Activated CD4-positive, alpha-beta memory T cell treated with anti-CD3 and anti-CD28 coated beads, Interleukin-2, amount 10 ng/mL, durations not matched to agents 7 days and 5 days (primary cell): Measurements from ENCODE around the gene TYK2. TPM values are rescaled to one million over a fixed set of nuclear protein-coding genes. Genes with fewer than 3 reads are reported as not detected.
"Not testable (repeated sequence)": the region's sequence is repeated elsewhere in the genome, so short reads cannot be mapped to it uniquely, and the experiment has no call there.

Source experiments
- CTCF ChIA-PET: fragments of 350-600 bp; sonication (Branson Sonifier 250); formaldehyde crosslinking; loops from one replicate; lab custom pipeline; 2021; ENCODE audit warnings: antibody characterized with exemption, inconsistent platforms; lab: Charles Lee
- POLR2A ChIA-PET: fragments of 350-600 bp; sonication (Branson Sonifier 250); formaldehyde crosslinking; loops from one replicate; lab custom pipeline; 2021; ENCODE audit warnings: antibody characterized with exemption; lab: Charles Lee
- DNase-seq: peaks from one replicate; pipeline ENCODE4 v3.0.0-alpha.2; 2020
- H3K27ac Mint-ChIP-seq: one replicate; pipeline ENCODE4 v1.8.0; 2021; ENCODE audit warnings: mild to moderate bottlenecking, mixed read lengths
- H3K27me3 Mint-ChIP-seq: one replicate; pipeline ENCODE4 v1.8.0; 2021; ENCODE audit warnings: mixed read lengths
- H3K36me3 Mint-ChIP-seq: one replicate; pipeline ENCODE4 v1.8.0; 2021; ENCODE audit warnings: low read depth, mixed read lengths
- H3K4me1 Mint-ChIP-seq: one replicate; pipeline ENCODE4 v1.8.0; 2021; ENCODE audit warnings: mixed read lengths
- H3K4me3 Mint-ChIP-seq: one replicate; pipeline ENCODE4 v1.8.0; 2021; ENCODE audit warnings: mild to moderate bottlenecking, mixed read lengths
- H3K9me3 Mint-ChIP-seq: one replicate; pipeline ENCODE4 v1.8.0; 2021; ENCODE audit warnings: mixed read lengths
- total RNA-seq, 2 experiments: library from RNA; stranded (reverse); gene quantifications; one replicate each; pipeline ENCODE4 v1.2.3, GENCODE V29; 2021

Gene TYK2
- total RNA-seq, 2 experiments from 2014 or later = 226 to 243 TPM

DNA sequence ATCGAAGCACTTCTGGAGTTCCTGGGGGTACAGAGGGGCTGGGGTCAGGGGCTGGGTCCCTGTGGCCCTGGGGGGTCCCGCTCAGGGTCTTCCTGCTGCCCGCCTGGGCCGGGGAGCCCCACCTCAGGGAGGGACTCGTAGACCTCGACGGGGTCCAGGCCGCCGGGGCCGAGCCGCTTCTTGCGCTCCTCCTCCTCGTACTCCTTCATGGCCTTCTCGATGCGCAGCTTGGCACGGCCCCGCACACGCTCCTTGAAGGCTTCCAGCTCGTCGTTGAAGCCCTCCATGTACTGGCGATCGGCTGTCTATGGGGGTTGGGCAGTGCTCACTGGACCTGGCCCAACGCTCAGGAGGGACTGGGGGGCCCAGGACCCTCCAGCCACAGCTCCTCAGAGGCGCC lies 12.8 kb upstream of the TYK2 start:
- ChIA-PET POLR2A (interaction anchor here (1.0 to 3.3 kb wide), 3 partner anchors 12 to 134 kb away, joined by 3 to 17 read pairs (median 8); no protein-coding TSS in a partner anchor), CTCF (interaction anchor here (1.5 to 6.8 kb wide), 6 partner anchors 8 to 135 kb away, joined by 3 to 238 read pairs (median 18); partner anchors contain the start of genes CDC37, ICAM1 and TYK2)
- Mint-ChIP-seq H3K27me3 (no peaks in the 10 kb centered on the region), H3K4me1 (peaks cover 9% of the 10 kb centered on the region), H3K9me3 (no peaks in the 10 kb centered on the region), H3K4me3 (no peak overlapping the region), H3K36me3 (peaks cover 66% of the 10 kb centered on the region), H3K27ac (no peak overlapping the region)
- no peak for DNase-seq

DNA sequence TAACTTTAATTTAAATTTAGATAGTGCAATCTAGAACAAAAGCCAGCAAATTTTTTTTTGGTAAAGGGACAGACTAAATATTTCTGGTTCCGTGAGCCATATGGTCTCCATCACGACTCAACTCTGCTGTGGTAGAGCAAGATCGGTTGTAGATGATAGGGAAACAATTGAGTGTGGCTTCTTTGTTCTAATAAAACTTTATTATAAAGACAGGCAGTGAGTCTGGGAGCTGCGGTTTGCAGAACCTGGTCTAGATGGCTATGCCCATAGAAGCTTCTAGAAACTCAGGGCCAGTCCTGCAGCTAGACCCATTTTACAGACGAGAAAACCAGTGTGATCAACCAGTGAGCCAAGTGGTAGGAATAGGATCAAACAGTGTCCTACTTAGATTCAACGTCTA lies 11.7 kb upstream of the TYK2 start:
- no peak overlapping the region for H3K27ac Mint-ChIP-seq
- H3K4me1 Mint-ChIP-seq = peaks cover 6% of the 10 kb centered on the region
- POLR2A ChIA-PET = interaction anchor here (2.5 to 3.3 kb wide), 3 partner anchors 11 to 133 kb away, joined by 8 to 17 read pairs (median 15); partner anchors contain the start of gene ICAM1
- CTCF ChIA-PET = interaction anchor here (0.6 to 6.8 kb wide), 13 partner anchors 9 to 372 kb away, joined by 3 to 238 read pairs (median 4); partner anchors contain the start of genes CDC37, ICAM1, MRPL4 and TYK2
- H3K4me3 Mint-ChIP-seq = no peak overlapping the region
- peaks cover 58% of the 10 kb centered on the region for H3K36me3 Mint-ChIP-seq
- H3K9me3 Mint-ChIP-seq = no peaks in the 10 kb centered on the region
- no peak for DNase-seq
- no peaks in the 10 kb centered on the region for H3K27me3 Mint-ChIP-seq

DNA sequence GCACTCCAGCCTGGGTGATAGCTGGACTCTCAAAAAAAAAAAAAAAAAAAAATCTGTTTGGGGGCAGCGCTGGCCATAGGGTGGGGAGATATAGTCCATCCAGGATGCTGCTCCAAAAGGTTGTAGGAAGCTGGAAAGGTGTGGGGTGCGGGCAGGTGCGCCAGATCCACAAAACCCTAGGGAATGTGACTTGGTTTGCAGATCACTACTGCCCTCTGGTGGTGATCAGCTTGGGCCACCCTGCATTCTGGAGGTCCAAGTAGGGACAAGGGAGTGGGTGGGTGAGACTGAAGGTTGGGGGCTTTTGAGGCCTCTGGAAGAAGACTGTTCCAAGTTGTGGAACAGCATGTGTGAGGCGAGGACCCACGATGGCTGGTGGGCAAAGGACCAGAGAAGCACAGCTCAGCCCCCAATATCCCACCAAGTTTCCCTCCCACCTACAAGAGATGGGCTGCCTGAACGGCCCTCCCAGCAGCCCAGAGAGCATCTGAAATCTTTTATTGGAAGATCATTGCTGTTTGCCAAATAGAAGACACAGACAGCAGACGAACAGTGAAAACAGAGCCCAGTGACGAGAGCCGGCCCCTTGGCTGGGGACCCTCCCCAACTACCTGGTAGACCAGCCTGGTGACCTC lies 10.4 kb upstream of the TYK2 start:
- peak; percentile 71 for DNase-seq
- Mint-ChIP-seq H3K36me3 (peaks cover 45% of the 10 kb centered on the region), H3K27ac (peak overlapping the region; percentile 53), H3K9me3 (no peaks in the 10 kb centered on the region), H3K4me1 (peaks cover 7% of the 10 kb centered on the region), H3K4me3 (no peak overlapping the region), H3K27me3 (no peaks in the 10 kb centered on the region)
- ChIA-PET POLR2A (interaction anchor here (0.9 to 3.3 kb wide), 4 partner anchors 10 to 131 kb away, joined by 3 to 17 read pairs (median 12); partner anchors contain the start of gene ICAM1), CTCF (interaction anchor here (0.6 to 6.8 kb wide), 22 partner anchors 8 to 309 kb away, joined by 3 to 238 read pairs (median 4); partner anchors contain the start of genes CDC37, ICAM1, MRPL4 and PDE4A)

DNA sequence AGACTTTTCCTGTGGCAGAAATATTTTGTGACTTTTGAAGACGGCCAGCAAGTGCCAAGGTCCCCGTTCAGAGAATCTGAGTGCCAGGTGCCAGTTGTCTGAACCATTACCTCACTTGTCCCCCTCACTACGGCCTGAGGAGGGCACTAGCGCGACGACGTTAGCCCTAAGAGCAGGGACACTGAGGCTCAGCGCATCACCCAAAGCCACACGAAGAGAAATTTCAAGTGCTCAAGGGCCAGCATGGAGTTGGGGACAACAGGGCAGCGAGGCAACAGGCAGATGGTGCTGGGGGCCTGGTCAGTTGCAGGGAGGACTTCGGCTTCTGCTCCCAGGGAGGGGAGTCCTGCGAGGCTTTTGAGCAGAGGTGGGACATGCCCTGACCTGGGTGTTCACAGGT lies 9.5 kb upstream of the TYK2 start:
- DNase-seq = no peak
- H3K27ac Mint-ChIP-seq = no peak overlapping the region
- POLR2A ChIA-PET = interaction anchor here (1.5 to 1.8 kb wide), 3 partner anchors 10 to 130 kb away, joined by 3 to 13 read pairs (median 11); partner anchors contain the start of genes ICAM4 and TYK2
- H3K9me3 Mint-ChIP-seq = no peaks in the 10 kb centered on the region
- H3K36me3 Mint-ChIP-seq = peaks cover 39% of the 10 kb centered on the region
- no peak overlapping the region for H3K4me3 Mint-ChIP-seq
- CTCF ChIA-PET = interaction anchor here (0.7 to 7.9 kb wide), 24 partner anchors 10 to 281 kb away, joined by 3 to 238 read pairs (median 6); partner anchors contain the start of genes CDC37, ICAM1, MRPL4 and PDE4A
- peaks cover 7% of the 10 kb centered on the region for H3K4me1 Mint-ChIP-seq
- no peaks in the 10 kb centered on the region for H3K27me3 Mint-ChIP-seq

DNA sequence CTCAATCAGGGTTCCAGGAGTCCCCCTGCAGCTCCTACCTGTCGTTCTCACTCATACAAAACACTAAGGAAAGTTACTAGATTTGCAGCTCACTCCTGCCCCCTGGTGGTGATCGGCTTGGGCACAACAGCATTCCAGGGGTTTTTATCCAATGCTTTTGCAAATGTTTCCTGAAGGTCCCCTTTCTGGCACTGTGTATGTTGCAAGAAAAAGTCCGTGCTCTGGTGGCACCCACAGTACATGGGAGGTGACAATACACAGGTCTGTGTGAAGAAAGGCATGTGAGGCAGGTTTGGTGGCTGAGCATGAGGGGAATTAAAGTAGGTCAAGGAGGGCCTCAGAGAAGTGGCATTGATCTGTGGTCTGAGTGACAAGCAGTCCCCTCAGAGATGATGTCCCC lies 8.6 kb upstream of the TYK2 start:
- Mint-ChIP-seq H3K27me3 (no peaks in the 10 kb centered on the region), H3K27ac (peak overlapping the region; percentile 11), H3K9me3 (no peaks in the 10 kb centered on the region), H3K4me1 (peaks cover 7% of the 10 kb centered on the region), H3K4me3 (no peak overlapping the region), H3K36me3 (peaks cover 35% of the 10 kb centered on the region)
- peak; percentile 81 for DNase-seq
- CTCF ChIA-PET = interaction anchor here (0.6 to 7.9 kb wide), 43 partner anchors 9 to 284 kb away, joined by 3 to 238 read pairs (median 4); partner anchors contain the start of genes CDC37, ICAM1, ICAM4 and ICAM5
- POLR2A ChIA-PET = interaction anchor here (1.4 to 2.5 kb wide), 6 partner anchors 9 to 195 kb away, joined by 3 to 32 read pairs (median 8); partner anchors contain the start of genes ICAM1, ICAM4, RAVER1 and TYK2

DNA sequence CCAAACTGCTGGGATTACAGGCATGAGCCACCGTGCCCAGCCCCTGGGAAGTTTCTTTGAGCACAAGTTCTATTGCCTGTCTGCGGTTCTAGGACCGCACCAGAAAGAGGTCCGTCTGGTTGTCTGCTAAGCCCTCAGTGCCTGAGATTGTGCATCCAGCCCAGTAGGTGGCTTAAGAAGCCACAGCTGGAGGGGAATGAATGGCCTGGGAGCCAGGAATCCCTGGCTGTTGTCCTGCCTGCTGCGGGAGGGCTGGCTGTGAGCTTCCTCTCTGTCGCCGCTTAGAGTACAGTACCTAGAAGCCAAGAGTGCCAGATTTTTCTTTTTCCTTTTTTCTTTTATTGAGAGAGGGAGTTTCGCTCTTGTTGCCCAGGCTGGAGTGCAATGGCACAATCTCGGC lies 4.2 kb upstream of the TYK2 start:
- no peak for DNase-seq
- H3K4me3 Mint-ChIP-seq = no peak overlapping the region
- ChIA-PET POLR2A (interaction anchor here (2.5 kb wide), 1 partner anchor 115 kb away, joined by 13 read pairs; the partner anchor contains the start of gene ICAM1), CTCF (interaction anchor here (1.0 to 7.9 kb wide), 4 partner anchors 24 to 125 kb away, joined by 3 to 131 read pairs (median 6); partner anchors contain the start of gene ICAM1)
- no peak overlapping the region for H3K27ac Mint-ChIP-seq
- H3K4me1 Mint-ChIP-seq = peaks cover 18% of the 10 kb centered on the region
- peaks cover 14% of the 10 kb centered on the region for H3K36me3 Mint-ChIP-seq
- no peaks in the 10 kb centered on the region for H3K27me3 Mint-ChIP-seq
- no peaks in the 10 kb centered on the region for H3K9me3 Mint-ChIP-seq

DNA sequence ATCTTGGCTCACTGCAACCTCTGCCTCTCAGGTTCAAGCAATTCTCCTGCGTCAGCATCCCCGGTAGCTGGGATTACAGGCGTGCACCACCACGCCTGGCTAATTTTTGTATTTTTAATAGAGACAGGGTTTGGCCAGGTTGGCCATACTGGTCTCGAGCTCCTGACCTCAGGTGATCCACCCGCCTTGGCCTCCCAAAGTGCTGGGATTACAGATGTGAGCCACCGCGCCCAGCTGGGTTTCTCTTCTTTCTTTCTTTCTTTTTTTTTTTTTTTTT lies 2.8 kb upstream of the TYK2 start:
- not testable (repeated sequence) for H3K27me3 Mint-ChIP-seq, DNase-seq, H3K4me3 Mint-ChIP-seq, H3K9me3 Mint-ChIP-seq, H3K27ac Mint-ChIP-seq
- Mint-ChIP-seq H3K4me1 (peaks cover 25% of the 10 kb centered on the region), H3K36me3 (peaks cover 18% of the 10 kb centered on the region)
- ChIA-PET POLR2A (interaction anchor here (1.9 kb wide), 1 partner anchor 113 kb away, joined by 8 read pairs; the partner anchor contains the start of gene ICAM1), CTCF (interaction anchor here (0.6 to 7.9 kb wide), 3 partner anchors 7 to 933 kb away, joined by 3 to 131 read pairs (median 3); no protein-coding TSS in a partner anchor)

DNA sequence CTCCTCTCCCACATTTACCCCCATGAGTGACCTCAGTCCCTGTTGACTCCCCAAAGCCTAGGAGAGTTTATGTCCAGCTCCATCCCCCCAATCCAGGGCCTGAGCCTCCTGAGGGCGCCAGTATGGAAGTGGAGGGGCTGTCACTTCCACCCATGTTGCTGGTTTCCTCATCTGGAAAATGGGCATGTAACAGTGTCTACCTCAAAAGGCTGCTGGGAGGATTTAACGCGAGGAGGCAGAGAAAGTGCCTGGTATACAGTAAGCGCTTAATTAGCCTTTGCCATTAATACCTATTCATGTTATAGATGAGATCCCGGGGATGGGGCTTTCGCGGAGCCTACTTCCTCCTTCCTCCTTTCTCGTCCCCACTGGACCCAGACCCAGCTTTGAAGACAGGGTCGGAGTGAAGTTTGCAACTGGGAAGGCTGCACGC lies 476 bp downstream of the TYK2 start:
- Mint-ChIP-seq H3K9me3 (no peaks in the 10 kb centered on the region), H3K4me1 (peaks cover 27% of the 10 kb centered on the region), H3K36me3 (peaks cover 29% of the 10 kb centered on the region), H3K27me3 (no peaks in the 10 kb centered on the region), H3K4me3 (peak overlapping the region; percentile 95), H3K27ac (peak overlapping the region; percentile 90)
- no peak for DNase-seq
- CTCF ChIA-PET = interaction anchor here (0.9 to 3.1 kb wide), 13 partner anchors 9 to 338 kb away, joined by 3 to 26 read pairs (median 4); partner anchors contain the start of genes DNM2, ICAM1 and RAVER1
- POLR2A ChIA-PET = interaction anchor here (0.6 to 3.2 kb wide), 23 partner anchors 9 to 190 kb away, joined by 3 to 29 read pairs (median 5); partner anchors contain the start of genes CDC37, DNMT1, ICAM1 and ICAM5

DNA sequence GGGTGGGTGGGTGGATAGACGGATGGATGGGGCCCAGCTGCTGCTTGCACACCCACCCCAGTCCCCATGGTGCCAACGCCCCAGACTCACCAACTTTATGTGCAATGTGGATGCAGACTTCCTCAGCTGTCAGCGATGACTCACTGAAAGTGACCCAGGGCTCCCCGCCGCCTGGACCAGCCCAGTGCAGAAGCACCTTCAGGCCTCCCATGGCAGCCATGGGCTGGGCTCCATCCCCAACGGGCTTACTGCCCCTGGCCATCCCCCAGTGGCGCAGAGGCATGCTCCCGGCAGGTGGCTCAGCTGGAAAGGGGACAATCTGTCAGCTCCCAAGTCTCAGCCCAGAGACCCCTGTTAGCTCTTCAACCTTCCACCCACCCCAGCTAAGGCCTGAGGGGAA lies 2.2 kb downstream of the TYK2 start:
- ChIA-PET CTCF (interaction anchor here (0.5 to 3.1 kb wide), 6 partner anchors 11 to 470 kb away, joined by 3 to 23 read pairs (median 4); no protein-coding TSS in a partner anchor), POLR2A (interaction anchor here (3.2 kb wide), 1 partner anchor 108 kb away, joined by 29 read pairs; the partner anchor contains the start of gene ICAM1)
- peaks cover 27% of the 10 kb centered on the region for H3K4me1 Mint-ChIP-seq
- no peak for DNase-seq
- peaks cover 34% of the 10 kb centered on the region for H3K36me3 Mint-ChIP-seq
- no peak overlapping the region for H3K27ac Mint-ChIP-seq
- no peaks in the 10 kb centered on the region for H3K9me3 Mint-ChIP-seq
- no peaks in the 10 kb centered on the region for H3K27me3 Mint-ChIP-seq
- no peak overlapping the region for H3K4me3 Mint-ChIP-seq

DNA sequence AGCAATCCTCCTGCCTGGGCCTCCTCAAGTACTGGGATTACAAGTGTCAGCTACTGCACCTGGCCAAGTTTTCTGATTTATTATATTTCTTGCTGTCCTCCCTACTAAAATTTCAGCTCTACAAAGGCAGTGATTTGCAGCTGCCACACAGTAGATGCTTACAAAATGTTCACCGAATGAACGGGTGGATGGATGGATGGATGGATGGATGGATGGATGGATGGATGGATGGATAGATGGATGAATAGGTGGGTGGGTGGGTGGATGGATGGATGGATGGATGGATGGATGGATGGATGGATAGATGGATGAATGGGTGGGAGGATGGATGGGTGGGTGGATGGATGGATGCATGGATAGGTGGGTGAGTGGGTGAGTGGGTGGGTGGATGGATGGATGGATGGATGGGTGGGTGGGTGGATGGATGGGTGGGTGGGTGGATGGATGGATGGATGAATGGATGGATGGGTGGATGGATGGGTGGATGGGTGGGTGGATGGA lies 3.2 kb downstream of the TYK2 start:
- H3K27ac Mint-ChIP-seq, H3K4me3 Mint-ChIP-seq, H3K9me3 Mint-ChIP-seq, DNase-seq, POLR2A ChIA-PET, CTCF ChIA-PET, H3K27me3 Mint-ChIP-seq: not testable (repeated sequence)
- H3K36me3 Mint-ChIP-seq = peaks cover 38% of the 10 kb centered on the region
- peaks cover 27% of the 10 kb centered on the region for H3K4me1 Mint-ChIP-seq

DNA sequence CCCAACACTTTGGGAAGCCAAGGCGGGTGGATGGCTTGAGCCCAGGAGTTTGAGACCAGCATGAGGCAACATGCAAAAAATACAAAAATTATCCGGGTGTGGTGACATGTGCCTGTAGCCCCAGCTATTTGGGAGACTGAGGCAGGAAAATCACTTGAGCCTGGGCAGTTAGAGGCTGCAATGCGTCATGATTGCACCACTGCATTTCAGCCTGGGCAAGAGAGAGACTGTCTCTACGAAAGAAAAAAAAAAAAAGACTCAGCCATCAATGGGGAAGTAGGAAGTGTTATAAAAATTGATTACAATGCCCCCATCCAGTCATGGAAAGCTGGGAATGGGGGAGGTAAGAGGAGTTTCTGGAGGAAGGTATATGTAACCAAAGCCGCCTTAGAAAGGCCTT lies 5.4 kb downstream of the TYK2 start:
- DNase-seq = no peak
- peaks cover 40% of the 10 kb centered on the region for H3K36me3 Mint-ChIP-seq
- H3K4me3 Mint-ChIP-seq = no peak overlapping the region
- H3K9me3 Mint-ChIP-seq = no peaks in the 10 kb centered on the region
- ChIA-PET POLR2A (no interaction called here), CTCF (interaction anchor here (0.9 to 2.1 kb wide), 4 partner anchors 9 to 116 kb away, joined by 3 to 7 read pairs (median 5); no protein-coding TSS in a partner anchor)
- H3K4me1 Mint-ChIP-seq = peaks cover 15% of the 10 kb centered on the region
- H3K27ac Mint-ChIP-seq = no peak overlapping the region
- no peaks in the 10 kb centered on the region for H3K27me3 Mint-ChIP-seq

DNA sequence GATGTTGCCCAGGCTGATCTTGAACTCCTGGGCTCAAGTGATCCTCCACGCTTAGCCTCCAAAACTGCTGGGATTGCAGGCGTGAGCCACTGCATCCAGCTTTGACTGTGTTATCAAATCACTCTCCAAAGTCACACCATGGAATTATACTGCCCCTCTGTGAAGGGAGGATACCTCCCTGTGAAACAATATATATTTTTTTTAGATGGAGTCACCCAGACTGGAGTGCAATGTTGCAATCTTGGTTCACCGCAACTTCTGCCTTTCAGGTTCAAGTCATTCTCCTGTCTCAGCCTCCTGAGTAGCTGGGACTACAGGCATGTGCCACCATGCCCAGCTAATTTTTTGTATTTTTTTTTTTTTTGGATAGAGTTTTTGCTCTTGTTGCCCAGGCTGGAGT lies 7.7 kb downstream of the TYK2 start:
- H3K27me3 Mint-ChIP-seq = no peaks in the 10 kb centered on the region
- H3K4me3 Mint-ChIP-seq = no peak overlapping the region
- DNase-seq = no peak
- H3K9me3 Mint-ChIP-seq = no peaks in the 10 kb centered on the region
- CTCF ChIA-PET = interaction anchor here (1.0 to 1.1 kb wide), 2 partner anchors 16 to 18 kb away, joined by 3 to 4 read pairs; no protein-coding TSS in a partner anchor
- H3K36me3 Mint-ChIP-seq = peaks cover 45% of the 10 kb centered on the region
- H3K4me1 Mint-ChIP-seq = peaks cover 3% of the 10 kb centered on the region
- POLR2A ChIA-PET = no interaction called here
- H3K27ac Mint-ChIP-seq = no peak overlapping the region
